GM18498 (cell line): ENCODE measurements around the gene CMC1.

Experiments
- ATAC-seq: cut with Tn5 transposase; IDR thresholded peaks from one replicate; pipeline ENCODE4 v1.9.1; 2021; ENCODE audit warnings: mild to moderate bottlenecking, moderate library complexity; ENCODE audit not compliant: unreplicated experiment

CMC1 gene

GRCh38 chr3:28349469-28350000, 108.1 kb downstream of the CMC1 start:
- no peak for ATAC-seq
